Suprapubic skin (tissue), 4 donors: Measurements from ENCODE around the gene WFIKKN2. TPM values are rescaled to one million over a fixed set of nuclear protein-coding genes. Genes with fewer than 3 reads are reported as not detected.
A peak's percentile ranks its signal among the peaks of the same experiment; 100 is the strongest.
"Not testable (repeated sequence)": the region's sequence is repeated elsewhere in the genome, so short reads cannot be mapped to it uniquely, and the experiment has no call there.

ENCODE experiments used
- DNase-seq, 2 donors: peaks; one replicate each; pipeline ENCODE4 v3.0.0-alpha.2; 2019; ENCODE audit warnings: low spot score in 2 of 2
- H3K27ac ChIP-seq: fragments of 200-600 bp; sonication (generic); one replicate; pipeline ENCODE4 v1.5.1; 2019
- H3K27me3 ChIP-seq: fragments of 200-600 bp; sonication (generic); one replicate; pipeline ENCODE4 v1.5.1; 2019
- H3K36me3 ChIP-seq: fragments of 200-600 bp; sonication (generic); one replicate; pipeline ENCODE4 v1.5.1; 2019
- H3K4me1 ChIP-seq: fragments of 200-600 bp; sonication (generic); one replicate; pipeline ENCODE4 v1.5.1; 2019
- H3K4me3 ChIP-seq: fragments of 200-600 bp; sonication (generic); one replicate; pipeline ENCODE4 v1.5.1; 2019; ENCODE audit warnings: mild to moderate bottlenecking
- H3K9me3 ChIP-seq: fragments of 200-600 bp; sonication (generic); one replicate; pipeline ENCODE4 v1.5.1; 2019
- CTCF ChIP-seq, 2 donors: fragments of 200-600 bp in 1 of 2; fragments of 450-650 bp in 1 of 2; sonication (generic) in 1 of 2; IDR thresholded peaks; one replicate each; pipeline ENCODE4 v1.5.1; 2016 to 2019; ENCODE audit warnings: antibody characterized with exemption in 2 of 2, mild to moderate bottlenecking in 1 of 2, moderate library complexity in 1 of 2
- EP300 ChIP-seq: sonication (generic); formaldehyde crosslinking; IDR thresholded peaks from one replicate; pipeline ENCODE4 v1.6.1; 2017; ENCODE audit warnings: antibody characterized with exemption
- POLR2A ChIP-seq, 2 donors: fragments of 450-650 bp; IDR thresholded peaks; one replicate each; pipeline ENCODE4 v1.6.1; 2017; ENCODE audit warnings: antibody characterized with exemption in 2 of 2, mild to moderate bottlenecking in 2 of 2, moderate library complexity in 2 of 2
- POLR2AphosphoS5 ChIP-seq, 3 donors: sonication (generic); formaldehyde crosslinking; IDR thresholded peaks; one replicate each; pipeline ENCODE4 v1.6.1; 2017; ENCODE audit warnings: antibody characterized with exemption in 3 of 3
- WGBS: methylation state at CpG from one replicate; pipeline ENCODE4 v1.1.5; 2018; 5-methylcytosine and 5-hydroxymethylcytosine counted together
- total RNA-seq, 4 donors: library from RNA; depleted of rRNA; stranded (reverse); fragments of >200 nt; gene quantifications; one replicate each; pipeline ENCODE4 v1.1.0, GENCODE V29; 2016

Gene WFIKKN2
- total RNA-seq, 4 donors from 2014 or later, result 0.36 to 0.93 (median 0.65) TPM

- H3K27ac ChIP-seq, result no peak overlapping the region
Observed at GRCh38 chr17:50855708-50856330, 20.4 kb downstream of the WFIKKN2 start.

GRCh38 chr17:50856431-50856830 is 21.0 kb downstream of the WFIKKN2 start:
- no peak for DNase-seq
- Histone ChIP-seq H3K36me3 (no peaks in the 10 kb centered on the region), H3K27ac (no peak overlapping the region), H3K4me1 (peaks cover 22% of the 10 kb centered on the region), H3K27me3 (no peaks in the 10 kb centered on the region), H3K9me3 (no peaks in the 10 kb centered on the region), H3K4me3 (no peak overlapping the region)
- TF ChIP-seq CTCF (IDR thresholded peaks at IDR 0.05), result no peak
- no peak for TF ChIP-seq POLR2A (IDR thresholded peaks at IDR 0.05)
- TF ChIP-seq EP300, result no peak
- no peak for TF ChIP-seq POLR2AphosphoS5 (IDR thresholded peaks at IDR 0.05)
- 98% methylated on average over 2 of the region's 2 CpGs for WGBS

More at GRCh38 chr17:50855708-50856330, 20.4 kb downstream of the WFIKKN2 start:
- no peak for DNase-seq
- no peaks in the 10 kb centered on the region for H3K27me3 ChIP-seq
- H3K9me3 ChIP-seq, result no peaks in the 10 kb centered on the region
- no peak overlapping the region for H3K4me3 ChIP-seq
- H3K36me3 ChIP-seq, result no peaks in the 10 kb centered on the region
- 77% methylated on average over 6 of the region's 6 CpGs for WGBS
- H3K4me1 ChIP-seq, result peaks cover 18% of the 10 kb centered on the region
- TF ChIP-seq CTCF (IDR thresholded peaks at IDR 0.05) (no peak), EP300 (no peak), POLR2AphosphoS5 (IDR thresholded peaks at IDR 0.05) (no peak), POLR2A (IDR thresholded peaks at IDR 0.05) (no peak)

DNA sequence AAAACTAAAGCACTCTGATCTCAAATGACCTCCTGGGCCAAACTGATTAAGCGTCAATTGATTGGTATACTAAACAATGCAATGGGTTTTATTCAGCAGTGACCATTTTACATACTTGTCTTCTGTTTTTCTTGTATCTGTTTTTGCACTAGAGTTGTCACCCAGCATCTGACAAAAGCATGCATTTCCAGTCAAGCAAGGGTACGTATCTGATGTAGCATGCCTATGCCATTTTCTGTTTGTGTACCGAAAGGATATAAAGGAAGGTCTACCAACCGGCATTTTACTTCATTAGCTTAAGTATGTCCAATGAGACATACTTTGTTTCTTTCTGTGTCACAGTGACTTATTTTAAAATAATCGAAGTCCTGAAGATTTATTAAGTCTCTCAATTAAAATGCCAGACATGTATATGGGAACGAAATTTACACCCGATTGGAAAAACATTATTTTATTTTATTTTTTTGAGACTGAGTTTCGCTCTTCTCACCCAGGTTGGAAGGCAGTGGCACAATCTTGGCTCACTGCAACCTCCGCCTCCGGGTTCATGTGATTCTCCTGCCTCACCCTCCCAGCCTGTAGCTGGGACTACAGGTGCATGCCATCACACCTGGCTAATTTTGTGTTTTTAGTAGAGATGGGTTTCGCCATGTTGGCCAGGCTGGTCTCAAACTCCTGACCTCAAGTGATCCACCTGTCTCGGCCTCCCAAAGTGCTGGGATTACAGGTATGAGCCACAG is 23.3 kb downstream of the WFIKKN2 start:
- Histone ChIP-seq H3K4me1 (peaks cover 27% of the 10 kb centered on the region), H3K4me3 (no peak overlapping the region), H3K36me3 (peaks cover 10% of the 10 kb centered on the region), H3K27ac (no peak overlapping the region), H3K9me3 (no peaks in the 10 kb centered on the region), H3K27me3 (no peaks in the 10 kb centered on the region)
- TF ChIP-seq EP300 (no peak), POLR2AphosphoS5 (IDR thresholded peaks at IDR 0.05) (no peak), POLR2A (IDR thresholded peaks at IDR 0.05) (no peak), CTCF (IDR thresholded peaks at IDR 0.05) (no peak)
- no peak for DNase-seq
- WGBS, result 91% methylated on average over 12 of the region's 12 CpGs

GRCh38 chr17:50859727-50860126 is 24.3 kb downstream of the WFIKKN2 start:
- DNase-seq, result peak in 1 of 2 donors; percentile 58
- H3K4me1 ChIP-seq, result peaks cover 28% of the 10 kb centered on the region
- H3K27ac ChIP-seq, H3K9me3 ChIP-seq, H3K27me3 ChIP-seq, H3K4me3 ChIP-seq, H3K36me3 ChIP-seq: not testable (repeated sequence)
- WGBS, result 96% methylated on average over 15 of the region's 15 CpGs

DNA sequence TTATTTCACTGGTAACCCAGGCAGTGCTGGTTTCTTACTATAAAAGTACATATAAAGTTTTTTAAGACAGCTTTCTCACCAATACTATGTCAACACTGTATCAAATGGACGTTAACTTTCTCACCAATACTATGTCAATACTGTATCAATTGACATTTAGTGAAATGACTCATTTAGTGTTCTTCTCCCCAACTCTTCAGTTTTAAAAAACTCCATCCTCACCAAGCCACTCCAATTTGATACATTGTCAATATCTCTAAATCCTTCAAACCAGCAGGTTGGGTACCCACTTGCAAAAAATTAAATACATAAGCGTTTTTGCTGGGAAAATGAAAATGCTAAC is 25.9 kb downstream of the WFIKKN2 start:
- H3K27me3 ChIP-seq, result no peaks in the 10 kb centered on the region
- peaks cover 10% of the 10 kb centered on the region for H3K36me3 ChIP-seq
- peaks cover 28% of the 10 kb centered on the region for H3K4me1 ChIP-seq
- DNase-seq, result no peak
- no peak for TF ChIP-seq POLR2AphosphoS5 (IDR thresholded peaks at IDR 0.05)
- no peak for TF ChIP-seq EP300
- no peak for TF ChIP-seq POLR2A (IDR thresholded peaks at IDR 0.05)
- TF ChIP-seq CTCF (IDR thresholded peaks at IDR 0.05), result no peak
- no peak overlapping the region for H3K27ac ChIP-seq
- H3K4me3 ChIP-seq, result peak overlapping the region; percentile 97
- WGBS, result 75% methylated on average over 2 of the region's 2 CpGs
- H3K9me3 ChIP-seq, result no peaks in the 10 kb centered on the region
